Activated T-cell treated with anti-CD3 and anti-CD28 coated beads for 48 hours (primary cell): Measurements from ENCODE around the gene RPL5.

Experiments used
- DNase-seq: peaks from one replicate; pipeline ENCODE4 v3.0.0-alpha.2; 2020; ENCODE audit warnings: low read depth

Gene RPL5

GRCh38 chr1:92855236-92855635 is 23.4 kb downstream of the RPL5 start:
- no peak for DNase-seq

- no peak for DNase-seq
Measured at GRCh38 chr1:92857817-92858216, 26.0 kb downstream of the RPL5 start.

GRCh38 chr1:92858564-92859399 is 26.9 kb downstream of the RPL5 start:
- peak; percentile 15 for DNase-seq

DNA sequence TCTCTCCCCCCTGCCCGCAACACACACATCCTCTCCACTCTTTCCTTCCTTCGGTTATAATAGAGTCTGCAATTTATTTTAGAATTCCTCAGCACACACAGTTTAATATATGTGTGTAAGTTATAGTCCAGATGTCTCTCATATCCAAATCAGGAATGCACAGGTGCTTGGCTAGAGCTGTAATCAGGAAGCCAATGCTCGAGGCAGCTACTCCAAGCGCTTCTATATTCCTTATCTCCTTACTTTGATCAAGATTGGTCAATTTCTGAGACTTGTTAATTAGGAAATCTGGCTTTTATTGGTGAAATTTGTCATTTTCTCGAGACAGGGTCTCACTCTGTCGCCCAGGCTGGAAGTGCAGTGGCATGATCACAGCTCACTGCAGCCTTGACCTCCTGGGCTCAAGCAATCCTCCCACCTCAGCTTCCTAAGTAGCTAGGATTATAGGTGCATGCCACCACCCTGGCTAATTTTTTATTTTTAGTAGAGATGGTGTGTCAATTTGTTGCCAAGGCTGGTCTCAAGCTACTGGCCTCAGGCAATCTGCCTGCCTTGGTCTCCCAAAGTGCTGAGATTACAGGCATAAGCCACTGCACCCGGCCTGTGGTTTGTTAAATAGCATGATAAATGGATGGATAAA is 27.7 kb downstream of the RPL5 start:
- DNase-seq = no peak

GRCh38 chr1:92862605-92863004 is 30.8 kb downstream of the RPL5 start:
- DNase-seq = no peak

DNA sequence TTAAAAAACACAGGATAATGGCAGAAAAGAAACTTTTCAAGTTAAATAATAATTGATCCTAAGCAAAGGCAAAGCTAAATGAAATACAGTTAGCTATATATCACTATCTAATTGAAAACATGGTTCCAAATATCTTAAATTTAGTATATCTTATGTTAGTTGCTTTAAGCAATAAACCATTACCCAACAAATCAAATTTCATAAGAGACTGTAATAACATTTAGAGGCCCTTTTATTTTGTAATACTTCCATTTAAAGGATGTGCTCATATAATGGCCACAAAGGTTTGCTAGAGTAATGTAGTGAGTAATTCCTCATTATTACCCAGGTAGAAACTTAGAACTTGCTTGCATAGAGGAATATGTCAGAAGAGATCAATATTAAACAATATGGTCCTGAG is 32.3 kb downstream of the RPL5 start:
- no peak for DNase-seq

DNA sequence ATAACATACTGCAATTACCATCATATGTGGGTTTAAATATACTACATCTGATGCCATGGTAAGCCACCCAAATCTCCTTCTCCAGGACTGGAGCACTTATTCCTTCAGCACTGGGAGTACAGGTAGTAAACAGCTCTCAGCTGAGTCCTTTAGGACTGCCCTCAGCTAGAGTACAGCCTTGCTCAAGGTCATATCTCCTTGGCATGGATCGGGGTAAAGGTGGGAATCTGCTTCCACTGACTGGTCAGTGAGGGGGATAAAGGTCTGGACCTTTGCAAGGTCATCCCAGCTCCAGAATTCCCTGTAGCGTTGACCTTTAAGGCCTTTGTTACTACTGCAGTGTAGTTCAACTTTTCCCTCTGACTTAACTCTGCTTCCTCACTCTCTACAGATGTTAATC is 38.8 kb downstream of the RPL5 start:
- no peak for DNase-seq

DNA sequence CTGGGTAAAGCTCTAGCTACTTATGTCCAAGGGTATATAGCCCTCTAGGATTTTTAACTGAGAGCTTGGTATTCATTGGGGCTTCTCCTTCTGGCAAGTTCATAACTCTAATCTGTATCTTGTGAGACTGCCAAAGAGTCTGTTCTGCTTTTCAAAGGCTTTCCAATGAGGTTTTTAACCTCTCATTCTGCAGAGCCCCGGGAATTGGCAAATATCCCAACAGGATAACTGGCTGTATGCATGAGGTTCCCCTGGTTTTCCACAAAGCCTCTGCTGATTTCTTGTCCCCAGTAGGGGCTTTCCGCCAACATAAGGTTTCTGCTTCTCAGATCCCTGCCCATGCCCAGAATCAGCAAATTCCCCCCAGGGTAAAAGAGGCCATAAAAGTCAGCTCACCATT is 40.9 kb downstream of the RPL5 start:
- DNase-seq = no peak

DNA sequence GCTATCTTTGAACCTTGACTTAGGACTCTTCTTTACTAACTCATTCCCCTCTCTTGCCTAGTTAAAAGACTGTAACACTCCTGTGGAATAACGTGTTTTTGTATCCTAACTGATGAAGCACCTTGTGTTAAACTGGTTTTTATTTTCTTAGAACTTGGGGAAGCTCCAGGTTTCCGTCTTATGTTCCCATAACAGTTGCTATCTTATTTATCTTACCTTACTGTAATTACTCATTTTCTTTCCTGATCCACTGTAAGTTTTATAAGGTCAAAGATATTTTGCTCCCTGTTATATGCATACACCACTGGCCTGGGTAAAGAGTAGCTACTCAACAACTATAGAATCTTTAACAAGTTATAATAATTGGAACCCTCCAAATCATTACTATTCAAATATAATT is 43.1 kb downstream of the RPL5 start:
- no peak for DNase-seq

GRCh38 chr1:92876351-92876750 is 44.5 kb downstream of the RPL5 start:
- DNase-seq = no peak

DNA sequence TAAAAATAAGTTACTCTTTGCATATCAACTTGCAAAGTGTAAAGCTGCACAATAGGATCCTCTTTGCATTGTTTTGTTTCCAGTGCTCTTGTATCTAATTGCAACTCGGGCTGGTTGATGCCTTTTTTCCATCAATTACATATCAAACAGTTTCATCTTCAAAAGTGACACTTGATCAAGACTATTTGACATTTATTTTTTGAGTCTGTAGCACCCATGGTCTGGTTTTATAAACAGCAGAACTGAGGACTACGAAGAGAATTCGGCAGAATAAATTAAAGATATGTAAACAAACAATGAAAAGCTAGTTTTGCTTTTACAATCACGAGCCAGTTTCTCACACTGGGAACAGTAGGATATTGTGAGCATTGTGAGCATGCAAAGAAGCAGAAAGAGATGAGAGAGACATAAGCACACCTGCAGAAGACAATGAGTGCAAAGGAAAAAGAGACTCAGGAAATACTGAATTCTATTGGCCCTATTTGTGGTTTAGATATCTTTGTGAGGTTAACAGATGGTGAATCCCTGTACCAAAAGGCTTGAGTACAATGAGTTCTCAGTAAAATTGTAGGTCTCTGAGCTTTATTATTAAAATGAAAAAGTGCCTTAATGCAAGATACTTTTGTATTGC is 45.4 kb downstream of the RPL5 start:
- DNase-seq = no peak

DNA sequence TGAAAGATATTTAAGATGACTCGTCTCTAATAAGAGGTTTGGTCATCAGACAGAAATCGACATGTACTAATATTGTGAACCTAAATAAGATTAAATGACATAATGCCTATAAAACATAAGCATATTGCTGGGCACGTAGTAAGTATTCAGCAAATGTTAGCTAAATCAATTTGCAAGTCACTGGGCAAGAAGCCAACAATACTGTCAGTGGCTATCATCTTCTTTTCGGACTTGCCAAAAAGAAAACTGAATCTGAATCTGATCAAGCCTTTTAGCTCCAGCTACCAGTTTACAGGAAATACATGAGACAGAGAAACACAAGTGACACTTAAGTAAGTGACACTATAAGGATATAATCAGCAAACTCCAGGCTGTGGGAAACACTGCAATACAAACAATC is 46.0 kb downstream of the RPL5 start:
- DNase-seq = no peak

DNA sequence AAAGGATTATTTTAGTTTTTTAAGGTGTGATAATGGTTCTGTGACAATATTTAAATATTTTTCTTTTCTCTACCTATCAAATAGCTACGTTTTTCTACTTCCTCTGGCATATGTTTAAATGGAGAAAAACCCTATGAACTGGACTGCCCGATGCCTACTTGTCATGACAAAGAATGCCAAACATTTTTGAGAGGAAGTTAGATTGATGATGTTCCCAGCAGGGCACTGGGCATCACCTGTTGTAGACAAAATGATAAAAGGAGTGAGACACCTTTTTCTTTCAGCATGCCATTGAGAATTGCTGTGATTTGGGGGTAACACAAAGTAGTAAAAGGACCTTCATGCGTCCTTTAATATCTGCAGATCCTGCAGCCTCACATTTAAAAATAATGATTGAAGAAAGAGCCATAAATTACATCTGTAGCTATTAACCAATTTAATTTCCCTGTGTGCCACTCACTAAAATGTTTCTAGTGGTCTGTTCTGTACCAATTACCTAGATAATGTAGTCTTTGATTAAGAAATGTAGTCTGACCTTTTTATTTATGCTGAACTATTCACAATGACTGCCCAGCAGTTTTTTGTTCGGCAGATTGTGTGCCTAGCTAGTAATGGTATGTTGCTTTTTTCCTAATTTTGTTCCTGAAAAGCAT is 47.6 kb downstream of the RPL5 start:
- DNase-seq = no peak

DNA sequence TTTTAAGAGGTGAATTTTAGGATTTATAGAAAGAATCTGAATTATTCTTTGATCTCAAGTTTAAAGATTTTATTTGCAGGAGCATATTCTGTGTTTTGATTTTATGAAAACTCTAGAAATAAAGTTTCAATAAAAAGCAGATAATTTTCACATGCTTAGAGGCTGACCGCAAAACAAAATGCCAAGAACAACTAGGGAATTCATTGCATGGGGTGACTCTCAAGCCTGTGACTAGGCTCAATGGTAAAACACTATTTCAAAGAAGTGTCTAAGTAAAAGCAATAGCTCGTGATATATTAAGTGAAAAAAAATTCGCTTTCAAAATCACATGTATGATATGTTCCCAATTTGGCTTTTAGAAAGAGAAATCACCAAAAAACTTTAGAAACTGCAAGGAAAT is 49.6 kb downstream of the RPL5 start:
- DNase-seq = no peak

GRCh38 chr1:92882819-92883218 is 51.0 kb downstream of the RPL5 start:
- DNase-seq = peak; percentile 5

DNA sequence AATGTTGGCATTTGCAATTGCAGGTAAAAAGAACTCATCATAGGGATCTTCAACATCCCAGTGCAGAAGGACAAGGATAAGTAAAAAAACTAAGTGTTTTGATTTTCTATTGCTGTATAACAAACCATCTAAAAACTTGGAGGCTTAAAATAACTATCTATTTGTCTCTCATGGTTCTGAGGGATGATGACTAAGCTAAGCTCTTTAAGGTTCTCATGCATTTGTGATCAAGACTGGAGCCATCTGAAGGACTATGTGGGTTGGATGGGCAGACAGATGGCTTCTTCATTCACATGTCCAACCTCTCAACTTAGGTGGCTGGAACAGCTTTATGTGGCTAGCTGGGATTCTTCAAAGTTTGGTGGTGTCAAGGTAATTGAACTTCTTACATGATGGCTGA is 51.5 kb downstream of the RPL5 start:
- DNase-seq = no peak

GRCh38 chr1:92884195-92884594 is 52.4 kb downstream of the RPL5 start:
- DNase-seq = no peak

DNA sequence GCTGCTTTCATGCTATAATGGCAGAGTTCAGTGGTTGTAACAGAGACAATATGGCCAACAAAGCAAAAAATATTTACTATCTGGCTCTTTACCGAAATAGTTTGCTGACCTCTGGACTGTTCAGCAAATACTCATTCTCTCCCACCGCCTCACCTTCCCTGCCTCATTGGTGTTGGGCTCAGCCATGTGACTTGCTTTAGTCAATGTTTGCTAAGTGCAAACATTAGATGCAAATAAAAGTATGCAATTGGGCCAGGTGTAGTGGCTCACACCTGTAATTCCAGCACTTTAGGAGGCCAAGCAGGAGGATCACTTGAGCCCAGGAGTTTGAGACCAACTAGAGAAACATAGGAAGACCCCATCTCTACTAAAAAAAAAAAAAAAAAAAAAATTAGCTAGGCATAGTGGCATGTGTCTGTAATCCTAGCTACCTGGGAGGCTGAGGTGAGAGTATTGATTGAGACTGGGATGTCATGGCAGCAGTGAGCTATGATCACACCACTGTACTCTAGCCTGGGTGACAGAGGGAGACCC is 55.1 kb downstream of the RPL5 start:
- DNase-seq = no peak

- no peak for DNase-seq
Measured at GRCh38 chr1:92887465-92887864, 55.6 kb downstream of the RPL5 start.
